Measurements from ENCODE around the gene SPATA2L.
"Not testable (repeated sequence)": the region's sequence is repeated elsewhere in the genome, so short reads cannot be mapped to it uniquely, and the experiment has no call there.

Gene SPATA2L

GRCh38 chr16:89706518-89707260 lies 5.2 kb upstream of the SPATA2L start:
- no peak for DNase-seq

- DNase-seq, result no peak
Observed at GRCh38 chr16:89705006-89705405, 3.5 kb upstream of the SPATA2L start.

GRCh38 chr16:89704281-89704680 lies 2.8 kb upstream of the SPATA2L start:
- DNase-seq, result no peak

- DNase-seq, result no peak
Observed at GRCh38 chr16:89700649-89701424, 668 bp downstream of the SPATA2L start.

DNA sequence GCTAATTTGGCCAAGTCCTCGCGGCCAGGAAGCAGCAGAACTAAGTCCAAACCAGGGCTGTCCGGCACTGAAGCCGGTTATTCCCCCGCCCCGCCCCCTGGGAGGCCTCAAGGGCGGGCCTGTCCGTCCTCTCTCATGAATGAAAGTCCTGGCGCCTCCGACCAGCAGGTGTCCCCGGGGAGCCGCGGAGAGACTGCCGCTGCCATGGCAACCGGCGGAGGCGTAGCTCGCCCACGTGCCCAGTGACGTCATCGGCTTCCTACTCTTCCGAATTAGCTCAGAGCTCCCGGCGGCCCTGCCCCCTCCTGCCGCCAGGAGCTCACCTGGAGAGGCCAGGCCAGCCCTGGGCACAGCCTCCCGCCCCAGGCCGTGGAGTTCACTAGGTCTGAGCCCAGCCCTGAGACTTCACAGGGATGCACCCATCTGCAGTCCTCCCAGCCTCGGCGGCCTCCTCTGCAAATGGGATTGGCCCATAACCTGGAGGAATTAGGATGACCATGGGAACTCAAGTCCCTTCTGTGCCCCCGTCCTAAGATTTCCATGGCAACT lies 1.3 kb downstream of the SPATA2L start:
- peak; percentile 96 for DNase-seq

- not testable (repeated sequence) for DNase-seq
Observed at GRCh38 chr16:89699629-89700099, 1.8 kb downstream of the SPATA2L start.

DNA sequence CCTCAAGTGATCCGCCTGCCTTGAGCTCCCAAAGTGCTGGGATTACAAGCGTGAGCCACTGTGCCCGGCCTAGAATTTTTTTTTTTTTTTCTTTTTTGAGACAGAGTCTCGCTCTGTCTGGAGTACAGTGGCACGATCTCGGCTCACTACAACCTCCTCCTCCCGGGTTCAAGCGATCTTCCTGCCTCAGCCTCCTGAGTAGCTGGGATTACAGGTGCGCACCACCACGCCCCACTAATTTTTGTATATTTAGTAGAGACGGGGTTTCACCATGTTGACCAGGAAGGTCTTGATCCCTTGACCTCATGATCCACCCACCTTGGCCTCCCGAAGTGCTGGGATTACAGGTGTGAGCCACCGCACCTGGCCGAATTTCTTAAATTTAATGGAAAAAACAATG lies 2.8 kb downstream of the SPATA2L start:
- not testable (repeated sequence) for DNase-seq

DNA sequence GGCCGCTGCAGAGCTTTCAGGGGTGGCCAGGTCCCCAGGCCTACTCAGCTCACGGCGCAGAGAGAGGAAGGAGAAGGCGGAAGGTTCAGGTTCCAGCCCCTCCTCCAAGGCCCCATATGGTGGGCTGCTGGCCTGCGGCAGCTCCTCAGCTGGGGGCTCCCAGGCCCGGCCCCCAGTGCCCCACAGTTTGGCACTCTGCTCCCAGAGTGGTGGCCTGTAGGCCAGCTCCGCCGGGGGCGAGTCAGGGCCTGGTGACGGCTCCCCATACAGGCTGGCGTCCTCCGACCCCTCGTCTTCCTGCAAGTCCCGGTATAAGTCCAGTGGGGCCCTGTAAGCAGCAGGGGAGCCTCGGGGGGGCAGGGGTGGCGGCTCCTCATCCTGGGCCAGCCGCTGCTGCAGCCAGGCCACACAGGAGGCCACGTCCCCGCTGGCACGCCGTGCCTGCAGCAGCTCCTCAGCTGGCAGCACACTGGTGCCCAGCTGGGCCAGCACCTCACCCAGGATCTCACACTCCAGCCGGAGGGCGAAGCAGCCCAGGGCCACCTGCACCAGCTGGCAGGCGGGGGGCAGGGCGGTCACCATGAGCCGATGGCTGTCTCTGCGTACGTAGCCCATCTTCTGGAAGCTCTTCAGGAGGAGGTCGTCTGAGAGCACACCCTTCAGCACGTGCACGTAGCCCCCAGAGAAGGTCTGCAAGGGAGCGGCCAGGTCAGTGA lies 3.7 kb downstream of the SPATA2L start:
- no peak for DNase-seq

DNA sequence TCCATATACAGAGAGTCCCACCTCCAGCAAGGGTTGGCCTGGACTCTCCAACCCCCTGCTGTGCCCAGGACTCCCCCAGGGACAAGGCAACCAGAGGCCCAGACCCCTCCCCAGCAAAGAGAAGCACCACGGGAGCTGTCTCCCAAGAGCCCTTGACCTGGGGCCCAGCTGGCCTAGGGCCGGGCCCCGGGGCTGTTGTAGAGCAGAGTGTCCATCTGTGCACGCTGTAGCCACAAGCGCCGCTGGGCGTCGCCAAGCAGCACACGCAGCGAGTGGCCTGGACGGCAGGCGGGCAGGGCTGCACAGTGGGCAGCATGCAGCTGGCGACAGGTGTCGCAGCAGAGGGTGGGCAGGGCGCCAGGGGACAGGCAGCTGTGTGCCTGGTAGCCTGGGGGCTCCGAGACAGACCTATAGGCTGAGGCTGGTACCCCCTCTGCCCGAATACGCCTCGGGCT lies 4.3 kb downstream of the SPATA2L start:
- DNase-seq, result no peak

GRCh38 chr16:89696670-89697128 lies 4.8 kb downstream of the SPATA2L start:
- DNase-seq, result no peak

DNA sequence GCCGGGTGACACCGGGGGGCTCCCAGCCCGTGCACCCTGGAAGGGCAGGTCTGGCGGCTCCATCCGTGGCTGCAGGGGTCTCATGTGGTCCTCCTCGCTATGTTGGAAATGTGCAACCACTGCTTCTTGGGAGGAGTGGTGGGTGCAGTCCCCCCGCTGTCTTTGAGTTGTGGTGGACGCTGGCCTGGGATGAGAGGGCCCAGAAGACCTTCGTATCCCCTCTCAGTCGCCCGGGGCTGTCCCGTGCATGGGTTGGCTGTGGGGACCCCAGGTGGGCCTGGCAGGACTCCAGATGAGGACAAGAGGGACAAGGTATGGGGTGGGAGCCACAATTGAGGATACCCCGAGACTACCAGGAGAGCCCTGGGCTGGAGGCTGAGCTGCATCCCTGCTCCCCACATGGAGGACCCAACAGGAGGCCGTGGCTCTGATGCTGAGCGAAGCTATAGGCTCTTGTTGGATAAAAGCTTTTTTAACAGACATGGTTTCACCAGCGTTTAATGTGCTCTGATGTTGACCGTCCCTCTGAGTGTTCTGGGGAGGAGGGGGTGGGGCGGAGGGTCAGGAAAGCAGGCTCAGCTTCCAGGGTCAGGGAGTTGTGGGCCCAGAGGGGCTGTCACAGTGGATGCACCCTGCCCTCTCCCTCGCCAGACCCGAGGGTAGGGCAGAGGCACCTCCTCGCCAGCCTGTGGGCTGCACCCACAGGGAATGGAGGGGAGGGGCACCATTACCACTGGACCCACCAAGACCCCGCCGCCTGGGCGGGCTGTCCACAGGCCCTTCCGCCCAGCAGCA lies 5.4 kb downstream of the SPATA2L start:
- no peak for DNase-seq

GRCh38 chr16:89695086-89695874 lies 6.2 kb downstream of the SPATA2L start:
- no peak for DNase-seq

GRCh38 chr16:89694784-89695085 lies 6.8 kb downstream of the SPATA2L start:
- DNase-seq, result not testable (repeated sequence)

DNA sequence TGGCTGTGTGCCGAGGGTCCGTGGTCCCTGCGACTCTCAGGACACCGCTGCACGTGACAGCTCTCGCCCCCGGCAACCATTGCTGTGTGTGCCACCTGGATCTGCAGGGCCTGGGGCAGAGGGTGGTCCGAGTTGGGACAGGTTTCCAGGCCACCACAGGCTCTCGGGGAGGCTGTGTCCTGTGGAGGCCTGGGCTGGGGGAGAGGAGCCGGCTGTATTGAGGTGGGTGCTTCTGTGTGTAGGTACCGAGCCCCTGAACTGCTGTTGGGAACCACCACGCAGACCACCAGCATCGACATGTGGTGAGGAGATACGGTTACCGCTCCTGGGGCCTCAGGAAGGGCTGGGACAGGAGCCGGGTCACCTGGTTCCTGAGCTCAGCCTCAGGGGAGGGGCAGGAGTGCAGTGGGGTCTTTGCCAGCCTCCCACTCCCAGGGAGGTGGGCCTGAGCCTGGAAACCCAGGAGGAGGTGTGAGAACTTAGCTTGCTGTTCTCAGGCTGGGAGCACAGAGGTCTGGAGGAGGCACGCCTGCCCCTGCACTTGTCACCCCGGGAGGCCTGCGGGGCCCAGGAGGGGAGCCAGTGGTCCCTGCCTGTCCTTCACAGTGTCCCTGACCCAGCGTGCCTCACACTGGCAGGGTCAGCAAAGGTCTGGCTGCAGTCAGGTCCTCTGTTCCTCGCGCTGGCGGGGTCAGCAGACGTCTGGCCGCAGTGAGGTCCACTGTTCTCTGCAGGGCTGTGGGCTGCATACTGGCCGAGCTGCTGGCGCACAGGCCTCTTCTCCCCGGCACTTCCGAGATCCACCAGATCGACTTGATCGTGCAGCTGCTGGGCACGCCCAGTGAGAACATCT lies 7.3 kb downstream of the SPATA2L start:
- DNase-seq, result no peak

DNA sequence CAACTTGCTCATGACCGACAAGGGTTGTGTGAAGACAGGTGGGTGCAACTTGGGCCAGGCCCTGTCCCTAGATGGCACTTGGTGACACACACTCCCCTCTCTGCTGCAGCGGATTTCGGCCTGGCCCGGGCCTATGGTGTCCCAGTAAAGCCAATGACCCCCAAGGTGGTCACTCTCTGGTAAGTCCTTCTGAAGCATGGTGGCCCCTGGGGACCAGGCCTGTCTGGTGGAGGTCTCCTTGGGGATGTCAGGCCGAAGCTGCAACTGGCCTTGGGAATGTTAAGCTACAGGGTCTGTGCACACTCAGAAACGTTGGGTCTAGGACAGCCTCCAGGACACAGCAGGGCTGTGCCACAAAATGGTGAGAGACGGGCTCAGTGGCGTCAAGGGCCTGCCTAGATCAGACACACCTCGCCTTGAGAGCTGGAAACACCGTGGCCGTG lies 8.2 kb downstream of the SPATA2L start:
- no peak for DNase-seq

DNA sequence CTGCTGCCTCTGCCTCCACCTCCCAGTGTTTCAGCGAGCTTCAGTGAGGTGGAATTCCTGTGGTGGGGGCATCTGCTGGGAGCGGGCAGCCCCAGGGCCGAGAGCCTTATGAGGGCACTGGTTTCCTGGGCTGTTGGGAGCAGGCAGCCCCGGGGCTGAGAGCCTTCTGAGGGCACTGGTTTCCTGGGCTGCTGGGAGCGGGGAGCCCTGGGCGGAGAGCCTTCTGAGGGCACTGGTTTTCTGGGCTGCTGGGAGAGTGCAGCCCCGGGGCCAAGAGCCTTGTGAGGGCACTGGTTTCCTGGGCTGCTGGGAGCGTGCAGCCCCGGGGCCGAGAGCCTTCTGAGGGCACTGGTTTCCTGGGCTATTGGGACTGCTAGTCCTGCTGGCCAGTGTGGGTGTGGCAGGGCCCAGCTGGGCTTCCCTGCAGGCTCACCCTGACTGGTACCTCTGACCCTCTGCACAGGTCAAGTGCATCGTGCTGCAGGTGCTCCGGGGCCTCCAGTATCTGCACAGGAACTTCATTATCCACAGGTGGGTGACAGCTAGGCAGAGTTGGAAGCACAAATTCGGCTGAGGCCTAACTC lies 9.4 kb downstream of the SPATA2L start:
- no peak for DNase-seq

DNA sequence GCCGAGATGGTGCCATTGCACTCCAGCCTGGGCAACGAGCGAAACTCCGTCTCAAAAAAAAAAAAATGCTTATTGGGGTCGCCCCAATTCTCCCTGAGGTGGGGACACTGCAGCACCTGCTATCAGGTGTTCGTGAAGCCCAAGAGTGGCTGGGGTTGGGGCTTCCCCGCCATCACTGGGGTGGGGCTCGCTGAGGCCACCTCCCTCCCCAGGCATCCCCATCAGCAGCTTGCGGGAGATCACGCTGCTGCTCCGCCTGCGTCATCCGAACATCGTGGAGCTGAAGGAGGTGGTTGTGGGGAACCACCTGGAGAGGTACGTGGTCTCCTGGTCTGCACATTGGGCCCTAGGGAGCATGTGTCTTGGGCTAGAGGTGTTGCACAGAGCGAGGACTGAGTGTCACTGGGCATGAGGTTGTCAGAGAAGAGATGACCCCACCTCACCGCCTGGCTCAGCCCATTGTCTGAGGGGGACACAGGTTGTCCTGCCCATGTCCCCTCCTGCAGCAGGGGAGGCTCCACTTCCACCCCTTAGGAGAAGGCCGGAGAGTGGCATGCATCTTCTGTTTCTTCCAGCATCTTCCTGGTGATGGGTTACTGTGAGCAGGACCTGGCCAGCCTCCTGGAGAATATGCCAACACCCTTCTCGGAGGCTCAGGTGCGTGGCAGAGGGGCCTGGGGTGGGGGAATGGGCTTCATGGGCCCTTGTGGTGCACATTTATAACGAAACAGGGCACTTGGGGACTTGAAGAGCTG lies 10.1 kb downstream of the SPATA2L start:
- DNase-seq, result no peak

GRCh38 chr16:89690392-89690901 lies 11.1 kb downstream of the SPATA2L start:
- no peak for DNase-seq

GRCh38 chr16:89689621-89690020 lies 11.9 kb downstream of the SPATA2L start:
- not testable (repeated sequence) for DNase-seq

All from fibroblast of skin of right quadriceps (primary cell).